Uterus (tissue), 4 donors: ENCODE data around the gene HIF1AN. TPM values are rescaled to one million over a fixed set of nuclear protein-coding genes. Genes with fewer than 3 reads are reported as not detected.

Experiments
- DNase-seq, 2 donors: peaks; one replicate each; pipeline ENCODE4 v3.0.0-alpha.2; 2019 to 2020
- H3K27ac ChIP-seq, 2 donors: fragments of 200-600 bp; sonication (generic); 1 replicate in 1 of 2; 2 replicates in 1 of 2; pipeline ENCODE4 v1.5.1; 2016 to 2018
- H3K27me3 ChIP-seq, 2 donors: fragments of 200-600 bp; sonication (generic); one replicate each; pipeline ENCODE4 v1.5.1; 2018 to 2019; ENCODE audit warnings: control low read depth in 1 of 2
- H3K36me3 ChIP-seq, 2 donors: fragments of 200-600 bp; sonication (generic); one replicate each; pipeline ENCODE4 v1.5.1; 2019; ENCODE audit warnings: control low read depth in 1 of 2
- H3K4me1 ChIP-seq, 2 donors: fragments of 200-600 bp; sonication (generic); one replicate each; pipeline ENCODE4 v1.5.1; 2018 to 2019; ENCODE audit warnings: control low read depth in 1 of 2
- H3K4me3 ChIP-seq, 2 donors: fragments of 200-600 bp; sonication (generic); 1 replicate in 1 of 2; 2 replicates in 1 of 2; pipeline ENCODE4 v1.5.1; 2018 to 2019; ENCODE audit warnings: mild to moderate bottlenecking in 1 of 2
- H3K9me3 ChIP-seq, 2 donors: fragments of 200-600 bp; sonication (generic); one replicate each; pipeline ENCODE4 v1.5.1; 2019; ENCODE audit warnings: control low read depth in 1 of 2
- CTCF ChIP-seq, 4 experiments: fragments of 200-600 bp in 2 of 4; fragments of 450-650 bp in 2 of 4; sonication (generic) in 2 of 4; IDR thresholded peaks; one replicate each; pipeline ENCODE4 v1.5.1; 2016 to 2019; ENCODE audit warnings: antibody characterized with exemption in 4 of 4, mild to moderate bottlenecking in 2 of 4, moderate library complexity in 1 of 4
- POLR2A ChIP-seq, 2 donors: fragments of 450-650 bp; IDR thresholded peaks; one replicate each; pipeline ENCODE4 v1.6.1; 2016; ENCODE audit warnings: antibody characterized with exemption in 2 of 2, mild to moderate bottlenecking in 1 of 2, moderate library complexity in 1 of 2
- intact Hi-C: fragments of 100-400 bp; cut with DNase I; formaldehyde crosslinking; loops from one replicate; pipeline ENCODE4 v1.15.1; 2023; ENCODE audit warnings: low total_unique reads
- total RNA-seq, 4 donors: library from RNA; depleted of rRNA in 3 of 4; stranded (reverse); fragments of >200 nt in 3 of 4; gene quantifications; one replicate each; pipeline versions ENCODE4 v1.1.0 to v1.2.4, GENCODE V29; 2014 to 2023
- donor health status: DM: yes; HTN: yes; CAD: no.

HIF1AN gene
- total RNA-seq, 4 donors from 2014 or later = 2.8 to 36.2 (median 13.6) TPM

DNA sequence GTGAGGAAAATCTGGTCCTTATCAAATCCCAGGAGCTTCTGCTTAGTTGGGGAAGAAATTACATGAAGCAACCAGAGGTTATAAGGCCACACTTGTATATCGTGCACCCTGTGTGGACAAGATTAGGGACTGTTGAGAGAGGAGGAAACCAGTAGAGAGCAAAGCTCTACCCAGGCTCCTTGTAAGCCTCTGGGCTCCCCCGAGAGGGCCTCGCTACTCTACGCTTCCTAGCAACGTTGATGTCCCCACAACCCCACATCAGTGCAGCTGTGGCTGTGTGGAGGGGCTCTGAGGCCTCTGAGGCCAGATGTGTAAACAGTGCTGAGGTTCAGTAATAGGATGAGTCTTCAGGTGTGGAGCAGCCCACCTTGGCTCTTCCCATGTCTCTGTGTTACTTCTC lies 16.0 kb downstream of the HIF1AN start:
- H3K36me3 ChIP-seq = no peaks in the 10 kb centered on the region
- DNase-seq = no peak
- intact Hi-C loops = no loop called here

GRCh38 chr10:100553929-100554328 lies 18.2 kb downstream of the HIF1AN start:
- no peaks in the 10 kb centered on the region for H3K27me3 ChIP-seq
- no peaks in the 10 kb centered on the region for H3K9me3 ChIP-seq
- intact Hi-C loops = no loop called here
- H3K4me3 ChIP-seq = no peak overlapping the region
- no peaks in the 10 kb centered on the region for H3K4me1 ChIP-seq
- H3K36me3 ChIP-seq = no peaks in the 10 kb centered on the region
- TF ChIP-seq POLR2A (IDR thresholded peaks at IDR 0.05) (no peak), CTCF (IDR thresholded peaks at IDR 0.05) (no peak)
- no peak for DNase-seq
- no peak overlapping the region for H3K27ac ChIP-seq

More for the DNA sequence above, 16.0 kb downstream of the HIF1AN start:
- H3K27ac ChIP-seq = no peak overlapping the region
- H3K9me3 ChIP-seq = no peaks in the 10 kb centered on the region
- H3K4me3 ChIP-seq = no peak overlapping the region
- H3K27me3 ChIP-seq = no peaks in the 10 kb centered on the region
- H3K4me1 ChIP-seq = no peaks in the 10 kb centered on the region
- no peak for TF ChIP-seq CTCF (IDR thresholded peaks at IDR 0.05)
- TF ChIP-seq POLR2A (IDR thresholded peaks at IDR 0.05) = no peak

DNA sequence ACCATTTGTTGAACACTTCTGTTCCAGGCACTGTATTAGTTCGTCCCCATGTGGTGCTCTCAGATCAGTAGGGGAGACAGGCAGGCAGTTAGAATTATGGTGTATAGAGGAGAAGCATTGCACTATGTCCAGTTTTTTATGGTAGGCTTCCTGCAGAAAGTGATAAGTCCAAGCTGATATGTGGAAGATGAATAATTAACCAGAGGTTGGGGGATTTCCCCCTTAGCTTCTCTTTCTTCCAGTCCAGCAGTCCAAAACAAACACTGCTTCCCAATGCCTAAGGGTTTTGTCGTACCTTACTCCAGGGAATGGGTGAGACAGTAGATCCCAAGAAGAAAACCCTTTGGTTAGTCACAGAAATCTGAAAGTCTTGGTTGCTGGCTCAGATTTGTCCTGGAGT lies 19.2 kb downstream of the HIF1AN start:
- Histone ChIP-seq H3K27ac (no peak overlapping the region), H3K36me3 (no peaks in the 10 kb centered on the region), H3K4me3 (no peak overlapping the region), H3K27me3 (no peaks in the 10 kb centered on the region), H3K9me3 (no peaks in the 10 kb centered on the region), H3K4me1 (no peaks in the 10 kb centered on the region)
- TF ChIP-seq POLR2A (IDR thresholded peaks at IDR 0.05) (no peak), CTCF (IDR thresholded peaks at IDR 0.05) (no peak)
- intact Hi-C loops = no loop called here
- no peak for DNase-seq

- no peak overlapping the region for H3K27ac ChIP-seq
- peaks cover 0 to 8% of the 10 kb centered on the region in 2 donors for H3K4me1 ChIP-seq
- H3K27me3 ChIP-seq = peaks cover 0 to 21% of the 10 kb centered on the region in 2 donors
- H3K4me3 ChIP-seq = no peak overlapping the region
- H3K36me3 ChIP-seq = no peaks in the 10 kb centered on the region
- intact Hi-C loops = no loop called here
- H3K9me3 ChIP-seq = no peaks in the 10 kb centered on the region
- TF ChIP-seq CTCF (IDR thresholded peaks at IDR 0.05) (no peak), POLR2A (IDR thresholded peaks at IDR 0.05) (no peak)
- DNase-seq = no peak
Observed at GRCh38 chr10:100560248-100560647, 24.5 kb downstream of the HIF1AN start.

GRCh38 chr10:100561005-100561404 lies 25.3 kb downstream of the HIF1AN start:
- Histone ChIP-seq H3K4me3 (no peak overlapping the region), H3K36me3 (no peaks in the 10 kb centered on the region), H3K4me1 (peaks cover 0 to 8% of the 10 kb centered on the region in 2 donors), H3K27ac (no peak overlapping the region), H3K27me3 (peaks cover 0 to 21% of the 10 kb centered on the region in 2 donors), H3K9me3 (no peaks in the 10 kb centered on the region)
- TF ChIP-seq CTCF (IDR thresholded peaks at IDR 0.05) (no peak), POLR2A (IDR thresholded peaks at IDR 0.05) (no peak)
- intact Hi-C loops = no loop called here
- DNase-seq = no peak
